Brain microvascular endothelial cell (primary cell): ENCODE data around the gene SIPA1L3.
"Not testable (repeated sequence)": the region's sequence is repeated elsewhere in the genome, so short reads cannot be mapped to it uniquely, and the experiment has no call there.

Source experiments
- DNase-seq: peaks from one replicate; pipeline ENCODE4 v3.0.0-alpha.2; 2020
- H3K27ac ChIP-seq: fragments of 250-450 bp; sonication (Bioruptor Pico); 2 replicates; pipeline ENCODE4 v1.5.1; 2020; ENCODE audit warnings: mild to moderate bottlenecking, moderate library complexity
- H3K27me3 ChIP-seq: fragments of 250-450 bp; sonication (Bioruptor Pico); replicated peaks from 2 replicates; pipeline ENCODE4 v1.5.1; 2020; ENCODE audit warnings: mild to moderate bottlenecking
- H3K36me3 ChIP-seq: fragments of 250-450 bp; sonication (Bioruptor Pico); replicated peaks from 2 replicates; pipeline ENCODE4 v1.5.1; 2020; ENCODE audit warnings: mild to moderate bottlenecking
- H3K4me3 ChIP-seq: 2 replicates; pipeline ENCODE4 v1.5.1; 2011; ENCODE audit warnings: low read depth, mild to moderate bottlenecking, control low read depth, low read length, moderate library complexity
- CTCF ChIP-seq: IDR thresholded peaks from 2 replicates; pipeline ENCODE4 v1.5.1; 2011; ENCODE audit warnings: low read depth, mild to moderate bottlenecking, moderate library complexity, low read length, control low read depth, inconsistent platforms; ENCODE audit errors: missing control alignments
- in situ Hi-C: cut with HindIII; loops from 2 replicates; pipeline ENCODE4 v1.10.0; 2017; ENCODE audit warnings: low sequenced_read_pairs, low pct_ligation_motif_present

SIPA1L3 gene

GRCh38 chr19:37907735-37908455 lies 887 bp downstream of the SIPA1L3 start:
- peak overlapping the region; percentile 61 for H3K27ac ChIP-seq
- no peak for TF ChIP-seq CTCF

GRCh38 chr19:37909661-37910199 lies 2.7 kb downstream of the SIPA1L3 start:
- H3K36me3 ChIP-seq, result no peaks in the 10 kb centered on the region
- no peak overlapping the region for H3K4me3 ChIP-seq
- in situ Hi-C loops, result no loop called here
- TF ChIP-seq CTCF, result no peak
- H3K27ac ChIP-seq, result no peak overlapping the region
- no peak for DNase-seq
- no peaks in the 10 kb centered on the region for H3K27me3 ChIP-seq

More at GRCh38 chr19:37907735-37908455, 887 bp downstream of the SIPA1L3 start:
- DNase-seq, result no peak
- H3K4me3 ChIP-seq, result peak overlapping the region; percentile 95
- no peaks in the 10 kb centered on the region for H3K36me3 ChIP-seq
- no peaks in the 10 kb centered on the region for H3K27me3 ChIP-seq
- in situ Hi-C loops, result no loop called here

DNA sequence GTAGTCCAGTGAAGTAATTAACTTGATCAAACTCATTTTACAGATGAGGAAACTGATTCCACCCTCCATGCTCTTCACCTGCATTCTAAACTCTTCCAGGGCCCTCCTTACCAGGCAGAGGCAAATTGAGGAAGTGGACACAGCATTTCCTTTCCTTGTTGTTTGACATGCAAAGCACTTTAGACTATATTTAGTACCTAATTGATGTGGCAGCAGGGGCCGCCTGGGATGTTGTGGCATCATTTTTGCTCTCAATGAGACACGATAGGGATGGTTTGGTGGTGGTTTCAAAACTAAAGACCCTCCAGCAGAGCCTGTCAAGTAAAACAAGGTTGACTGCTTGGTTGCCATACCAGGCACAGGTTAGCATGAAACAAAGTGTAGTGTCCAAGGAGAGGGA lies 7.9 kb downstream of the SIPA1L3 start:
- no peaks in the 10 kb centered on the region for H3K27me3 ChIP-seq
- H3K4me3 ChIP-seq, result no peak overlapping the region
- no peak for TF ChIP-seq CTCF
- DNase-seq, result no peak
- in situ Hi-C loops, result no loop called here
- H3K36me3 ChIP-seq, result no peaks in the 10 kb centered on the region
- no peak overlapping the region for H3K27ac ChIP-seq

- no peak overlapping the region for H3K27ac ChIP-seq
These were observed 13.8 kb downstream of the SIPA1L3 start for GRCh38 chr19:37920591-37921450.

DNA sequence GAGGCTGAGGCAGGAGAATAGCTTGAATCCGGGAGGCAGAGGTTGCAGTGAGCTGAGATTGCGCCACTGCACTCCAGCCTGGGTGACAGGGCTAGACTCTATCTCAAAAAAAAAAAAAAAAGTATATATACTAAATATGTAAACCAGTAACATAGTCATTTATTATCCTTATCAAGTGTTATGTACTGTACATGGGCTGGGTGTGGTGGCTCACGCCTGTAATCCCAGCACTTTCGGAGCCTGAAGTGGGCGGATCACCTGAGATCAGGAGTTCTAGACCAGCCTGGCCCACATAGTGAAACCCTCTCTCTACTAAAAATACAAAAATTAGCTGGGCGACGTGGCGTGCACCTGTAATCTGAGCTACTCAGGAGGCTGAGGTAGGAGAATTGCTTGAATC lies 17.6 kb downstream of the SIPA1L3 start:
- DNase-seq, H3K27me3 ChIP-seq, in situ Hi-C loops, H3K27ac ChIP-seq, H3K4me3 ChIP-seq: not testable (repeated sequence)
- peaks cover 10% of the 10 kb centered on the region for H3K36me3 ChIP-seq

More at GRCh38 chr19:37920591-37921450, 13.8 kb downstream of the SIPA1L3 start:
- in situ Hi-C loops, result no loop called here
- H3K36me3 ChIP-seq, result peaks cover 10% of the 10 kb centered on the region
- H3K4me3 ChIP-seq, result no peak overlapping the region
- TF ChIP-seq CTCF, result no peak
- H3K27me3 ChIP-seq, result no peaks in the 10 kb centered on the region
- no peak for DNase-seq

DNA sequence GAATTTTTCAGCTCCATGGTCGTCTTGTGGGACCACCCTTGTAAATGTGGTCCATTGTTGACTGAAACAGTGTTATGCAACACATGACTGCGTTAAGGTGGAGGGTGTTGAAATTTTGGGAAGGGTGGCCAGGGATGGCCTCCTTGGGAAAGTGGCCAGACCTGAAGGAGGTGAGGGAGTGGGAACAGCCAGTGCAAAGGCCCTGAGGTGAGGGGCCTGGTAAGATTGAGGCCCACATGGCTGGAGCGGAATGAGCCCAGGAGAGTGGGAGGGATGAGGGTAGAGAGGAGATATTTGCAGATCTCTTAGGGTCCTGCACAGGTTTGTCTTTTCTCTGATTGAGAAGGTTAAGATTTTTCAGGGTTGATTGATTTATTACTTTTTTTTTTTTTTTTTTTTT lies 18.2 kb downstream of the SIPA1L3 start:
- in situ Hi-C loops, result no loop called here
- TF ChIP-seq CTCF, result no peak
- Histone ChIP-seq H3K27me3 (no peaks in the 10 kb centered on the region), H3K36me3 (peaks cover 10% of the 10 kb centered on the region), H3K27ac (no peak overlapping the region), H3K4me3 (no peak overlapping the region)
- DNase-seq, result no peak
